Stimulated activated CD4-positive, alpha-beta T cell treated with anti-CD3 and anti-CD28 coated beads, Interleukin-15, amount 100 ng/mL, for 48 hours (primary cell): Measurements from ENCODE around the gene CDRT4.

Experiments
- DNase-seq, 2 donors: peaks; one replicate each; pipeline ENCODE4 v3.0.0-alpha.2; 2020; ENCODE audit warnings: low read depth in 2 of 2

Gene CDRT4

DNA sequence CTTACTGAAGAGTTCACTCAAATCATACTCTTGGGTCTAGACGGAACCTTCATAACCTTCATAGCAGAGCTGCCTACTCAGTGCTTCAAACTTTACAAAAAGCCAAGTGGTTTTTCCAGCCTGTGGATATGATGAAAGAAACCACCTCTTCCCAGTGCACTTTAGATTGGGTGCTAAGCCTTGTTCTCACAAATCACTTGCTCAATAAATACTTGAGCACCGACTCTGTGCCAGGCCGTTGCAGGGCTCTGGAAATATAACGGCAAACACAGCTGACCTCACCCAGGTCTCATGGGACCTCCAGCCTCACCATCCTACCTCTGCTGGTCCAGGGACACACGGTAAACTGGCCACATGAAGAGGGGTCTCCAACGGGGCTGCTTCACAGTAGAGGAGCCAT is 35.7 kb downstream of the CDRT4 start:
- DNase-seq = no peak

DNA sequence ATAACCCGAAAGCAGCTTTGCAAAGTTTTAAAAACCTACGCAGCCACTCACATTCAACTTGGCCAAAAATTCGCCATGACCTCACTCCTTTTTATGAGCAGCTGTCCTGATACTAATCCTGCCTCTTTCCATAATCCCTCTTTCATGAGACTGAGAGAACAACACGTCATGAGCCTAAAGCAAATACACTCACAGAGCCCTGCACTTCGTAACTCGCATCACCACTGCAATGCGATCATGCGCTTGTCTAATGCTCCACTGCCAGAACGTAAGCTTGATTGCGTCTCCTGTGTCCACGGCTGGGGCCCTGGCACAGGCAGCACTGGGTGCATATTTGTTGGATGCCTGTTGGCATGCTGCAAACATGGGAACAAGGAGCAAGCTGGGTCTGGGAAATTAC is 36.2 kb downstream of the CDRT4 start:
- no peak for DNase-seq

DNA sequence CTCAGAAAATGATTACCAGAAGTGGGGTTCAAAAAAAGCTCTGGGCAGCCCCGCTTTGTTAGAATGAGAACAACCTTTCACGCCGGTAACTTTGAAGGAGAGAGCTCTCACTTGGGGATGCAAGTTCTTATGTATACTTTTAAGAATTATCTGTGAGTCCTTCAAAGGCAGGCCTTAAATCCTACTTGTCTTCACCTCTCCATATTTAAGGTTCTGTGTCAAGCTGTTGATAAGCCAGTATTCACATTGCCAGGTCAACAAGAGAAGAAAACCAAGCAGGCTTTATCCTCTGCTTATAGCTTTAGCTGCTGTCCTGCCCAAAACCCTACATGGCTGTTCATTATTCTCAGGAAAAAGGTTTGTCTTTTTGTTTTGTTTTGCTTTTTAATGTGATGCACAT is 42.9 kb downstream of the CDRT4 start:
- no peak for DNase-seq

DNA sequence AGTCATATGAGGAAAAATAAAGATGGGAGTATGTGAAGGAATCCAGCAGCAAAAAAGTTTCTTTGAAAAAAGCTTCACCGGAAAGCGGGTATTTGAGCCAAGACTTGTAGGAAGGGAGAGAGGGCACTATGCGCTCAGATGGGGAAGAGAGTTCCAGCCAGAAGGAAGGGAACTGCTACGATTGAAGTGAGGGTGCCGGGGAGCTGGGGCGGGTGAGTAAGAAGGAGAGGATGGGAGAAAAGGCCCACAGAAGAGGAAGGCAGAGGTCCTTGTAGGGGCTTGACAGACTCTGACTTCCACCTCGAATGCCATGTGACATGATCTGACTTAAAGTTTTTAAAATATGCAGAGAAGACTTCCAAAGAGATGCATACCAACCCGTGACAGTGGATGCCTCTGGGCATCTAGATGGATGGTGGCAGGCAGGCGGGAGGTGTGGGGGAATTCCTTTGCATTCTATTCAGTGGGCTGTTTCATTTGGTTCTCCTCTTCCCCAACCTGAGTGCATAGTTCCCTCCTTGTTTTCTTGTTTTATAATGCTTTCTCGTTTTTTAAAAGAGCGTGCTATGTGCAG is 44.9 kb downstream of the CDRT4 start:
- DNase-seq = no peak

DNA sequence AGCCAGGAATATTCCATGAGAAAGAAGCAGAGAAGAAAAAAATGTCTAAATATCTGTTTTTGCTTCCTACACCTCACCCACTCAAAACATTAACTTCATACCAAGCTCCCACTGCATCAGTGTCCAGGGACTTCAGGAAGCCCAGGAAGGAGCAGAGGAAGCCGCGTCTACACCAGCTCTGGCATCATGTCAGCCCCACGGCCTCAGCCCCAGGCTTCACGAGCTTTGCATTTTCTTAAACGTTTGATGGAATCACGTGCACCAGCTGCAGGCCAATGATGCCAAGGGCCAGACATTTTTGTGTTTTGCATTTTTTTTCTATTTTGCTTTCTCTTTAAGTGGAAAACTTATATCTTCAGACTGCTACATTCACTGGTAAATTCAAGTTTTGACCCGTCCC is 48.6 kb downstream of the CDRT4 start:
- no peak for DNase-seq

DNA sequence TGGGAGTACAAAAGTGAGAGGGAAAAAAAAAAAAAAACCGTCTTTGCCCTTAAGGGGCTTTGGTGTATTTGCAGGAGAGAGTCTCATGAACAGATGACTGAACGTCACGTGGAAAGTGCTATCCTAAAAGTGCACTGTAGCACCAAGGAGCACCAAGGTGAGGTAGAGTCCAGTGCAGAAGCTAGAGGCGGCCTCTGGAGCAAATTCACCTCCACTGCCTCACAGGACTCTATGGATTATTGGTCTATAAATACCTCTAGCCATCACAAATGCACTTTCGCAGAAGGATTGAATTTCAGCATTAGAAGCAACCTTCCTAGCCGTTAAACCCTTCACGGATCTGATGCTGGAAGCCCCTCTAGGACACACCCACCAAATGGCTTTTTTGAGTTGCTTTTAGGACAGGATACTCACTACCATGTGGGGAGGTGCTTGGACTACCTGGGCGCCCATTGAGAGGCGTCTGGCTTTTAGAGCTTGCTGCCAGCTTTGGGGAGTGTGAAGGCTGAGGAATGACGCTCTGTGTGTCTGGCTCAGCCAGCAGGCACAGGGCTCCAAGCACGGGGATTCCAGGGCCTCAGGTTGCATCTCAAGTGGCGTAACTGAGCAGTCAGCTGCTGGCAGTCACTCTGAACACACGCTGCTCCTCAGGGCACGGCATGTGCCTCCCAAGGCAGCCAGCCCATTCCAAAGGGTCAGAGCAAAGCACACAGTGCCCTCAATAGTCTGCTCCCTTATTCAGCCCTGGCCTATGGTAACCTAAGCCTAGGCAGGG is 52.7 kb downstream of the CDRT4 start:
- no peak for DNase-seq

DNA sequence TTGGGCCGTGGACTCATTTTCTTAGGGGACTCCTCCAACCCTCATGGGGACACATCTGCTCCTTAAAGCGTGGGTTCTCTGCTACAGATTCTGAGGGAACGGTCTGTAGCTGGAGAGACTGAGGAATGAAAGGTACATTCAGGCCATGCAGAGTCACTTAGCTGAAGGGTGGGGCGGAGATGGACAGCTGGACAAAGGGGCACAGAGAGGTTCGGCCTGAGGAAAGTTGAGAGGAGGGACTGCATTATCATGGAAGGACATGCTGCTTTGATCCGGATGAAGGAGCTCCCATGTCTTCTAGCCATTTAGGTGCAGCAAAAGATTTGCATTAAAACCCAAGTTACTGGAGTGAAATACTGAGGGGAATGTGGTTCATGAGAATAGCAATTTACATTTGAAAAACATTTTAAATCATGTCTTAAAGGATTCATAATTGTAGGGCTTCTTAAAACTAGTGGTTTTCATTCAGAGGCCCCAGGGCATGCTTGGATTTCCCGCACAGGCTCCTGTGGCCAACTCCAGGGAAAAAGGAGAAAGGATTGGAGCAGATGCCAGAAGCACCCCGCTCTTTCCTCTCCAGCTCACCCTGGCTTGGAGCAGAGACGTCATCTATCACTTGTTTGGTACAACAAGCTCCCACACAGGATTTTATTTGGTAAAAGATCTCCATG is 54.2 kb downstream of the CDRT4 start:
- DNase-seq = no peak

DNA sequence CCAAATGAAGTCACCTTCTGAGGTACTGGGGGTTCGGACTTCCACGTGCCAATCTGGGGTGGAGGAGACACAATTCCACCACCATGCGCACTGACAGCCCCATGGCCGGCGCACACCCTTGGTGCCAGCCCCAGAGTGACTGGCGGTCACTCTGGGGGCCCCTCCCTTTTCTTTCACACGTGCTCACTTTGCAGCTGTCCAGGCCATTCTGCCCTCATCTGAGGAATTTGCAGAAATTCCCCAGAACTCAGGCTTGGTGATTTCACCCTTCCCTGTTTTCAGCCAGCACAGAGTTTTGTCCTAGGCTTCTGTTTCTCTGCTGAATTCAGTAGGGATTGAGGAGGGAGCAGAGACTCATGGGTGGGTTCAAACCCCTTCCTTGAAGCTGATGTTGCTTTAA is 54.8 kb downstream of the CDRT4 start:
- DNase-seq = no peak

DNA sequence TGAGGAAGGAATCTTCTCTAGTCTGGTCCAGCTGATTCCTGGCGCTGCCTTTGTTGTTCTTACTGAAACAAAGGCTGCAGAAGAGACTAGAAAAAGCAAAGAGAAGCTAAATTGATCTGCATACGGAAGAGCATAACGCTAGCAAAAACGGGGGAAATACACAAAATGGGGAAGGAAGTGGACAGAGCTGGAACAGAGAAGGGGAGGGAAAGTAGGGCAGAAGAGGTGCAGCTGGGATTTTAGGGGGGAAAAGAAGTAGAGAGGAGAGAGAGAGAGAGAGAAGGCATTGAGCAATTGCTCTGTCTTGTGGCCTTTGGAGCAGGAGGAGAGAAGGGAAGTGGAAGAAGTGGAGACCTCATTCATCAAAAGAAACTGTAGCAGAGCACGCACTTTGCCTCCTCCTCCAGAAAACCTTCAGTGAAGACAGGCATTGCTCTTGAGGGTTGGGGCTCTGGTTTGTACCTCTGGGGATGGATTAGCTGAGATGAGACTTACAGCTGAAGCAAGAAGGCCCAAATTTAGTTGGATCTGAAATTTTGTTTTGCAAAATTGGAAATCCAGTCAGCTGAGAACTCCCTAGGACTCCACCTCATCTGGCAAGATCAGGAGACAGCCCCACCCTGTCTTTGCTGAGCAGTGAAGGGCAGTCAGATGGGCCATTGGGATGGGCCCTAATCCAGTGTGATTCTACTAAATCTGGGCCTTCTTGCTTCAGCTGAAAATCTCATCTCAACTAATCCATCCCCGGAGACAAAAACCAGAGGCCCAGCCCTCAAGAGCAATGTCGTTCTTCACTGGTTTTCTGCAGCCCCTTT is 55.8 kb downstream of the CDRT4 start:
- DNase-seq = no peak

DNA sequence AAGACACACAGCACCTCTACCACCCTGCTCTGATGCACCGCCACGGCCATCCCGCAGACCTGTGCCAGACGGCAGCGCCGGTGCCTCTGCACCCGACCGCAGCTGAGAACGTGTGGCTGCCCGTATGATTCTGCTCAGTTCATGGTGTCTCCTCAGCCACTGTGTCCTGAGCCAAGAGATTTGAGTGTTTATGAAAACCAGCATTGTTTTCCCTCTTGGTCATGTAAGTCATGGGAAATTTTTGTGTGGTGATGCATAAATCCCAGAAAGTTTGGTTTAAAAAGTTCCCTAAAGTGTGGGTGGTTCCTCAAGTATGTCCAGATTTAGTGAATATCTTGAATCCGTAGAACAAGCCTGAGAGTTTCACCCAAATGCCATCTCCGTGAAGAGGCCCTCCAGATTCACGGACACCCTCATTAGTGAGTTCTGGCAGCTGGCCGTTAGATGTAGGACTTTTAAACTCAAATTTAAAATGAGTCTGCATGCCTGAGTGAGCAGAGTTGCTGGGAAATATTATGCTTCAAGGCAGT is 57.6 kb downstream of the CDRT4 start:
- no peak for DNase-seq

DNA sequence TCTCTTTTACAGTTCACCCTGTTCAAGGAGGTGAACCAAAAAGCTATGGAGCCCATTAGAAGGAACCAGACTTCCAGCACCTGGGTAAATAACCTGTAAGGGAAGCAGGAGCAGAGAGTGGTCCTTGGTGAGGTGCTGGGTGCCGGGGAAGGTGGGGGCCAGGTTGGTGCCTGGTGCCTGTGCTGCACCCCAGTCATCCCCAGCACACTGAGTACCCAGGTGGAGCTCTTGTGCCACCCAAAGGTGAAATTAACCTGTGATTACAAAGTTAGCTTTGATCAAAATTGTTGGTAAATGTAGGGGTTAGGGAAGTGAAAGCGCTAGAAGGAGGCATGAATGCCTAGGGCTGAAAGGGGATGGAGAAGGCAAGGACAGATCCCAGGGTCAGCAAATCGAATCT is 58.6 kb downstream of the CDRT4 start:
- DNase-seq = no peak

DNA sequence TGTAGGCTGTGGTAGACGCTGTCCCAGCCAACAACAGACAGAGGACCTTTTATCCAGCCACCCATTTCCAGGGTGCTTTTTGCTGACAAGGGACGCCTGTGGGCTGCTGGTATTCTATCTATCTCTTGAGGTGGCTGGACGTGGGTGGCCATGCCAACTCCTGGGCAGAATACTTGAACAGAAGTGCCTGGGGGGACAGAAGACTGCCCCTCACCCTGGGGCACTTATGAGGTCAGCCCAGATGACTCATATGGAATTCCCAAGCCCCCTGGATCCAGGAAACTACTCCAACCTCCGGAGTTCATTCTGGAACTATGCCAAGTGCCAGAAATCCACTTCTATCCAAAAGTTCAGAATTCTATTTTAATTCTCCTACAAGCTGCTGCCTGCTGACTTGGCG is 61.3 kb downstream of the CDRT4 start:
- no peak for DNase-seq

DNA sequence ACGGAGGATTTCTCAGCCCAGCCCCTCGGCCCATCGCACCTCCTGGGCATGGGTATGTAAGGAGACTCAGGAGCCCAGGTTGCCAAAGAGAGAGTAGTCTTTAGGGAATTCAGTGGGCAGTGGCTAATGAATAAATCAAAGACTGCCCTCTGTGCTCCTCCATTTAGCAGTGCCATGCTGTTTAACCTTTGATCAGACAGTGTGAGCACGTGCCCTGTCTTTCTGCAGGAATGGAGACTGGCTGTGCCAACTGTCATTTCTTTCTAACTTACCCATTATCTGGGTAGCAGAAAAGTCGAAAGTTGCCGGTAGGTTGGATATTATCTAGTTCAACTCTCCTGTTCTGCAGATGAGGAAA is 62.4 kb downstream of the CDRT4 start:
- no peak for DNase-seq

DNA sequence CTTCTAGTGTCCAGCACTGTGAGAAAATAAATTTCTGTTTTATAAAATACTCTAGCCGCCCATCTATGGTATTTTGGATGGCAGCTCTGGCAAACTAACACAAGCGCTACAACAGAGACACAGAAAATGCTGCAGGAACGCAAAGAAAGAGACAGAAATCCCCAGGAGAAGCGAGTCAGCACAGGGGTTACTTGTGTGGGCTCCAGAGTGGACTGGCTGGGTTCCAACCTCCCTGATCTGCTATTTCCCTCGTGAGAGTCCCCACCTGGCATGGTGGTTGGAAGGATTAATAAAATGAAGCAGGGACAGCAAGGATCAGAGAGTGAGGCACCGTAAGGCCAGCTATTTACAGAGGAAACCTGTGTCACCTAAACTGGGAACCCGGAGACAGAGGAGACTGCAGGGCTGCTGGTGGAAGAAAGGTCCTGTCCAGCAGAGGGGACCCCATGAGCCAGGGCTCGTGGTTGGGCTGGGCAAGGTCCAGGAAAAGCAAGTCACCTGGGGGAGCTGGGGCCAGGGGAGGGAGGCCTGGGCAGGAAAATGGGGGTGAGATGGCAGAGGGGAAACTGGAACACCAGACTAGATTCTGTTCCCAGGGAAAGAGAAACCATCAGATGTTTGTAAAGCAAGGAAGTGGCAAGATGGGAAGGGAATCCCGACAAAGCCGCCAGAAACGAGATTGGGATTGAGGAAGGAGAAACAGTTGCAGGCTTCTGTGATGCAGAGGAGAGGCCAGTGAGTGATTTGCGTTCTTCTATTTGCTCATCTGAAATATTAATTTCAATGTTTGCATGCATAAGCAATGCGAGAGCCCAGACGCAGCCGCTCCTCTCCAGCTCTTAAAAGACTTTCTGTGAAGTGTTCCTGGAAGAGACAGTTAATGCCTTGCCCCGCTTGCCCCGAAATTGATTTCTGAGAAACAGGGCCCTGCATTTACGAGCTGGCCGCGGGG is 63.0 kb downstream of the CDRT4 start:
- DNase-seq = no peak

DNA sequence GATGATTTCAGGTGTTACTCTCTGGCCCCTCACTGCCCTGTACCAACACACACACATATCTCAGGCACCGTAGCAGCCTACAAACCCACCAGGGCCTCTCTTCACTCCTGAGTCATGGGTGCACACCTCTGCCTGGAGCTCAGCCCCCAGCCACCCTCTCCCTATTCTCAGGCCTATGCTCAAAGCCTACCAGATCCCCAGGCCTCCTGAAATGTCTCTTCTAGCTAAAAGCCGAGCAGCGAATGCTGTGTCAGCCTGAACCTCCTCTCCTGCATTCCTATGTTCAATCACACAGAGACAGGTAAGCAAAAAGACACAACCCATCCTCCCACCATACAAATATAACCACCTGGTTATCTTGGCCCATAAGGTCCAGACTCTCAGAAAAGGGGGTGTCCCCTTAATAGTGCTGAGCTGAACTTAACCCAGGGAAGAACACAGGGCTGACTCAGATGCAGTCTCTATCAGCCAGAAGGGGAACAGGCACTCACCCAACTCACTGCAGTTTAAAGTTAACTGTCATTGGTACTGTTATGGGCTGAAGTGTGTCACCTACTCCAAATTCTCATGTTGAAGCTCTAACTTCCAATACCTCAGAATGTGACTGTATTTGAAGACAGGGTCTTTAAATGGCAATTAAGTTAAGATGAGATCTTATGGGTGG is 64.0 kb downstream of the CDRT4 start:
- DNase-seq = no peak

DNA sequence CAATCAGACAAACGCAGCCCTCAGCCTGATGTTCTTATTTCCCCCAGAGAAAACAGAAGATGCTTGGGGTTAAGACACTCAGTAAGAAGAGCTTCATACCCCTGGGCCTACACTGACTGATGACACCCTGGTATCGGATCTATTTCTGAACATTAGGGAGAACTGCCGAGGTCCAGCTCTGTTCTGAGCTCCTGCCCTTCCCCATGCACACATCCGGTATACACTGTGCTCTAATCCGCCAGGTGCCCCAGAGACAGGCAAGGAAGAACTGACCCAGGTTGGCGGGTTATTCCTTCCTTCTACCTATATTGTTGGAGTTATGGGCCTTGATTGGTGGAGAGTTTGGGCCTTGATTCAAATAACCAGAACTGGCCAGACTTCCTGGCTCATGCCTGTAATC is 68.0 kb downstream of the CDRT4 start:
- no peak for DNase-seq

DNA sequence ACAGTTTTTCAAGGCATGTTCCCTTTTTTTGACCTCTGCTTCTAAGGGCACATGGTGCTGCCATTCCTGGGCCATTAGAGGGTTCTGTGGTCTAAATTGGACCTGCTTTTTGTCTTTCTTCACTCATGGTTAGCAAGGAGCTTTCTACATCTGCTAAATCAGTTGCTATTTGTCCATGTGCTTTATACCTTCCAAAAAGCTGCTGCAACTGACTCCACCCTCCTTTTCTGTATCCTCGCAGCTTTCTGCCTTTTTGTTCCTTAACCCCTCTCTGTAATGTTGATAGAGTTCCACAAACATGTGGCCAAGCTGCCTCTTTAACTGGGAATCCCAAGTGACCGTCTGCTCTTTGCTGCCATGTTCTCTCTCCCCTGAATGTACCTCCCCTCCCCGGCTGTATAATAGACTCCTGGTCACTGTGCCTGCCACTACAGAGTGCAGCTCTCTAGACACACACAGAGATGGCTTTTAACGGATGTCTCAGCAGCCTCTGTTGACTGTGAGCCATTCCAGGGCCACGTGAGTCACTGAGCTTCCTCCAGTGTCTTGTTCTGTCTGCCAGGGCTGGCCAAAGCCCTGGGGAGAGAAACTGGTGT is 68.6 kb downstream of the CDRT4 start:
- DNase-seq = no peak

DNA sequence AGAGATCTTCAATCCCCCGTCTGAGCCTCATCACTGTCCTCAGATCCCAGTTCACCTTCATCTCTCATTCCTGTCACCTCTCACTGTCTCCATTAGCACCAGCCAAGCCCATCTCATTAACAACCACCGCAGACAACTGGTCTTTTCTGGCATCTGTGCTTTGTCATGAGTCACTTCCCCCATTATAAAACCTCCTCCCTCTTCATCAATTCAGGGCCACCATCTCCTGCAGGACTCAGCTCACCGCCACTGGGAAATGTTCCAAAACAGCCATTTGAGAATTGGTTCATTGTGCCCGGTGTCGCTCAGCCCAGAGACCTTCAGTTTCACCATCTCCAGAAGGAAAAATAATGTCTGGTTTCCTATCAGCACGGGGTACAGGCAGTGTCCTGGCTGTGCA is 69.1 kb downstream of the CDRT4 start:
- DNase-seq = no peak

DNA sequence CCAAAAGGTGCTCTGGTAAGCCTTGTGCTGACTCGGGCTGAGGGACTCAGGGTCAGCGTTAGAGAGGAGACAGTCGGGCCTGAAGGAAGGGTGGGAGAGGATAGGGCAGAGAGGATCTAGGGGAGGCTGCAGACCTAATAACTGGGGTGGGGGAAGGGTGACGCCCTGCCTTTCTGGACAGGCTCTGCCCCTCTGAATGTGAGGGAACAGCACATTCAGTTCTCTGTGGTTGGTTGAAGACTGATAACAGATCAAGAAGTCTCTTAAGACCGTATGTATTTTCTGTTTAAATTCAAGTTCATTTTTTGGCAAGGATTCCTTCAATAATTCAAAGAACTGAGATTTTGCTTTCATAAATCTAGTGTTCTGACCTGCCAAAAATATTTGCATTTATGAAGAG is 69.8 kb downstream of the CDRT4 start:
- DNase-seq = no peak

DNA sequence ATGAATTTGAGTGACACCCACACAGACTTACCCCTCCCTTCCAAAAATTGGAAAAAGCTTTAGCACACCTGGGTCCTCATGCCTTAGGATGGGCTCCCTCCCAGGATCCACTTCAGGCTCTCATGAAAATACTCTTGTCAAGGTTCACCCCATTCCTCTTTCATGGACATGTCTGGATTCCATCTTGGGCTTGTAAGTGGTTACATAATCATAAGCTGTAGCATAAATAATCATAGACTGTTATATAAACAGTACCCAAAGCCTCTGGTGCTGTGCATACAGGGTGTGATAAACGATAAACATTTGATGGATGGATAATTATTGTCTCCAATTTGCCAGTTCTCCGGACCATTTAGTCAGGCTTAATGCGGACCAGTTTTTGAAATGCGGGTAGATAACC is 72.3 kb downstream of the CDRT4 start:
- DNase-seq = no peak
